Epithelial cell of proximal tubule (primary cell): Measurements from ENCODE around the gene WDR33. TPM values are rescaled to one million over a fixed set of nuclear protein-coding genes. Genes with fewer than 3 reads are reported as not detected.
"Not testable (repeated sequence)": the region's sequence is repeated elsewhere in the genome, so short reads cannot be mapped to it uniquely, and the experiment has no call there.

ENCODE experiments used
- DNase-seq: peaks from one replicate; pipeline ENCODE4 v3.0.0-alpha.2; 2011; ENCODE audit warnings: low read depth
- H3K4me3 ChIP-seq: 2 replicates; pipeline ENCODE4 v1.5.1; 2011; ENCODE audit warnings: low read depth, mild to moderate bottlenecking, low read length
- total RNA-seq: library from RNA; depleted of rRNA; stranded (reverse); fragments of >200 nt; gene quantifications from 2 replicates; pipeline ENCODE4 v1.2.3, GENCODE V29; 2015
- TF ChIP-seq, protein P1 (sequence below): conservative IDR thresholded peaks from 2 replicates; pipeline ENCODE4 v1.5.1; 2012; ENCODE audit warnings: low read depth, mild to moderate bottlenecking, low read length

WDR33 gene
- total RNA-seq, 1 donor from 2014 or later = 12.3 TPM

GRCh38 chr2:127771756-127772155 is 39.2 kb downstream of the WDR33 start:
- TF ChIP-seq, protein P1, sequence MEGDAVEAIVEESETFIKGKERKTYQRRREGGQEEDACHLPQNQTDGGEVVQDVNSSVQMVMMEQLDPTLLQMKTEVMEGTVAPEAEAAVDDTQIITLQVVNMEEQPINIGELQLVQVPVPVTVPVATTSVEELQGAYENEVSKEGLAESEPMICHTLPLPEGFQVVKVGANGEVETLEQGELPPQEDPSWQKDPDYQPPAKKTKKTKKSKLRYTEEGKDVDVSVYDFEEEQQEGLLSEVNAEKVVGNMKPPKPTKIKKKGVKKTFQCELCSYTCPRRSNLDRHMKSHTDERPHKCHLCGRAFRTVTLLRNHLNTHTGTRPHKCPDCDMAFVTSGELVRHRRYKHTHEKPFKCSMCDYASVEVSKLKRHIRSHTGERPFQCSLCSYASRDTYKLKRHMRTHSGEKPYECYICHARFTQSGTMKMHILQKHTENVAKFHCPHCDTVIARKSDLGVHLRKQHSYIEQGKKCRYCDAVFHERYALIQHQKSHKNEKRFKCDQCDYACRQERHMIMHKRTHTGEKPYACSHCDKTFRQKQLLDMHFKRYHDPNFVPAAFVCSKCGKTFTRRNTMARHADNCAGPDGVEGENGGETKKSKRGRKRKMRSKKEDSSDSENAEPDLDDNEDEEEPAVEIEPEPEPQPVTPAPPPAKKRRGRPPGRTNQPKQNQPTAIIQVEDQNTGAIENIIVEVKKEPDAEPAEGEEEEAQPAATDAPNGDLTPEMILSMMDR = no peak
- H3K4me3 ChIP-seq = no peak overlapping the region
- no peak for DNase-seq

DNA sequence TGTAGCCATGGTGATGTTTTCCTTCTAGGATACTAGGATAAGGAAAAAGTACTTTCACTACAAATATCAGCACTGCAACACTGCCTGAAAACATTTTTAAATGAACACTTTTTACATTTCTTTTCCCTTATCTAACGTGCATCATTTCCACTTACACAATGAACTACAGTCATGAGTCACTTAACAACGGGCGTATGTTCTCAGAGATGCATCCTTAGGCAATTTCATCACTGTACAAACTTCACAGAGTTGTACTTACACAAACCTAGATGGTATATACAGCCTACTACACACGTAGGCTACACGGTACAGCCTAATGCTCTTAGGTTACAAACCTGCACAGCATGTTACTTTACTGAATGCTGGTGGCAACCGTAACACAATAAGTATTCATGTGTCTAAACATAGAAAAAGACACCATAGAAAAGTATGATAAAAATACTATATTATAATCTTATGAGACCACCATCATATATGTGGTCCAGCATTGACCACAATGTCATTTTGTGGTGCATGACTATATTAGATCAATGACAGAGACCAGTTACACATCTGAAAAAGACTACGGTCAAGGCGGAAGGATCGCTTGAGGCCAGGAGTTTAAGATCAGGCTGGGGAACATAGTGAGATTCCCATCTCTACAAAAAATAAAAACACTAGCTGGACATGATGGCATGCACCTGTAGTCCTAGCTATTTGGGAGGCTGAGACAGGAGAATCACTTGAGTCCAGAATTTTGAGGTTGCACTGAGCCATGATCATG is 39.8 kb downstream of the WDR33 start:
- no peak for DNase-seq
- TF ChIP-seq, protein P1 = no peak
- H3K4me3 ChIP-seq = no peak overlapping the region

DNA sequence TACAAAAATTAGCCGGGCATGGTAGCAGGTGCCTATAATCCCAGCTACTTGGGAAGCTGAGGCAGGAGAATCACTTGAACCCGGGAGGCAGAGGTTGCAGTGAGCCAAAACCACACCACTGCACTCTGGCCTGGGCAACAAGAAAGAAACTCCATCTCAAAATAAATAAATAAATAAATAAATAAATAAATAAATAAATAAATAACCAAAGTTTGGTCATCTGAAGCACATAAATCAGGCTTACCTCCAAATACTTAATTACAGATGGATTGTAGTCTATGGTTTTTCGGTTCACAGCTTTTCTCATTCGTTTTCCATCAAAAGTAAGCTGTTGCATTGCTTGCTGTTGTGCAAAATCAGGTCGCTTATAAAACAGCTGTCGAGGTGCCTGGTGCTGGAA is 40.4 kb downstream of the WDR33 start:
- not testable (repeated sequence) for DNase-seq, H3K4me3 ChIP-seq

DNA sequence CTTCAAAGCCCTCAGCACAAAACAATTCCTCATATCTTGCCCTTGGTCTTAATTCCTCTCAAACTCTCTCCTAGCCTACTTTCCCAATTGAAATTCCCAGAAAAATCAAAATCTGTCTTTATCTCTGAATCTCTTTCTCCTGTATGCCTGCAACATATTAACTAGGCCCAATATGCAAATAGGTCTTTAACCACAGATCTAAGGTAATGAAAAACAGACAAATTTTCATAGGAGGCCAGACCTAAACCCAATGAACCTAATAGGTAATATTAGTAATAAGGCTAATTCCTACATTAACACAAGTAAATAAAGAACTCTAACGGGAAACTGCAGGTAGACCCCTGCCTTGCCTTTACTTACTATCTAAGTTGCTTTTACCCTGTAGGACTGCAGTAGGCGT is 41.4 kb downstream of the WDR33 start:
- TF ChIP-seq, protein P1 = no peak
- H3K4me3 ChIP-seq = no peak overlapping the region
- no peak for DNase-seq

DNA sequence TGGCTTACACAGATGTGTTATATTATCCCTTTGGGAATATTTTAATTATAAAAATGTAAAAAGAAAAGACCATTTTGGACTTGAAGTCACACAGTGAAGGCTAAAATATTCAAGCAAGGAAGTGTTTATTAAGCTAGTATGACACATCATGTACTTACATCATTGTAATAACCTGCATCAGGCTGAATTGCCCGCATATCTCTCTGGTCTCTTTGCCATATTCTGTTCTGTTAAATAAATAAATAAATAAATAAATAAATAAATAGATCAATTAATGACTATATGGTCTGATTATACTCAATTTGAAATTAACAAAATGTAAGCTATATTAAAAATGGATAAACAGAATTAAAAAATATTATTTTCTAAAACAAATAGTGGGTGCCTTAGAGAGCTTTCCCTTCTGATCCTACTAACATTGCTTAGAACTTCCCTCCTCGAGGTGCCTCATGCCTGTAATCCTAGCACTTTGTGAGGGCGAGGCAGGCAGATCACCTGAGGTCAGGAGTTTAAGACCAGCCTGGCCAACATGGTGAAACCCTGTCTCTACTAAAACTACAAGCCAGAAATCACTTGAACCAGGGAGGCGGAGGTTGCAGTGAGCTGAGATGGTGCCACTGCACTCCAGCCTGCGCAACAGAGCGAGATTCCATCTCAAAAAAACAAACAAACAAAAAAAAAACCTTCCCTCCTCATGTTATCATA is 42.0 kb downstream of the WDR33 start:
- TF ChIP-seq, protein P1 = no peak
- H3K4me3 ChIP-seq = no peak overlapping the region
- DNase-seq = no peak

DNA sequence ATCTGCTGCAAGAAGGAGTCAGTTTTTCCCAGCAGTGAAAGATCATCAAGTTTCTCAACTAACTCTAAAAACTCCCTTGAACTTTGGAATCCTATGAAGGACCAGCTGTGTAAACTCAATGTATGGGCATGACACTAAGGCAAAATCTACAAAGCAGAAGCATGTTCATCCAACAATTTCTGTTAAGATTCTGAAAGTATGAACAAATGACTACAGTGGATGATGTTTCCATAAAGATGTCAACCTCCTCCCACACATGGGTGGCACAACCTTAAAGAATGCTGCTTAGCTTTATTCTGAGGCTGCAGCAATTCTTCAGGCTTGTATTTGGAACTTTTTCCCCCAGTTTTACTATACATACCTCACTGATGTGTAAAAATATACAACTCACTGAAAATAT is 47.2 kb downstream of the WDR33 start:
- TF ChIP-seq, protein P1 = no peak
- H3K4me3 ChIP-seq = no peak overlapping the region
- no peak for DNase-seq

- H3K4me3 ChIP-seq = no peak overlapping the region
- TF ChIP-seq, protein P1 = no peak
- no peak for DNase-seq
Observed at GRCh38 chr2:127762846-127763245, 48.1 kb downstream of the WDR33 start.
